Keratinocyte (primary cell): ENCODE data around the gene TRIM10.

Source experiments
- CTCF ChIP-seq, 3 experiments: IDR thresholded peaks in 1 of 3; conservative IDR thresholded peaks in 1 of 3; optimal IDR thresholded peaks in 1 of 3; 2 replicates in 2 of 3; 3 replicates in 1 of 3; pipeline versions ENCODE3 to v1.5.1; 2011; ENCODE audit warnings: low read length in 3 of 3, mild to moderate bottlenecking in 3 of 3, moderate library complexity in 2 of 3, control low read depth in 1 of 3, inconsistent platforms in 1 of 3; ENCODE audit not compliant: insufficient read depth in 2 of 3; ENCODE audit errors: extremely low read depth in 1 of 3
- EZH2 ChIP-seq: IDR thresholded peaks from one replicate; pipeline ENCODE4 v1.6.1; 2012; ENCODE audit warnings: inconsistent platforms, mild to moderate bottlenecking, low read length, moderate library complexity

- TF ChIP-seq CTCF (optimal IDR thresholded peaks at IDR 0.05 in 1 of 3, IDR thresholded peaks at IDR 0.05 in 1 of 3, conservative IDR thresholded peaks at IDR 0.05 in 1 of 3; ENCODE audit: extremely low read depth in 1 of 3, insufficient read depth in 2 of 3, low read length in 3 of 3) (no peak), EZH2 (no peak)
These were observed 49.6 kb downstream of the TRIM10 start for GRCh38 chr6:30111266-30111856.
